ENCODE results near the gene DHX38.
"Not testable (repeated sequence)": the region's sequence is repeated elsewhere in the genome, so short reads cannot be mapped to it uniquely, and the experiment has no call there.

Gene DHX38

GRCh38 chr16:72093448-72094265, at the start of gene DHX38, which contains the start of gene TXNL4B:
TSS of gene DHX38 (plus strand) at chr16:72093847. CDS start at chr16:72096158, 2,311 bp downstream.
TSS of gene TXNL4B (minus strand) at chr16:72093620. CDS start at chr16:72090749, 2,871 bp downstream.
- peaks cover 61% of the 10 kb centered on the region for H3K4me1 Mint-ChIP-seq
- H3K36me3 Mint-ChIP-seq = peaks cover 69% of the 10 kb centered on the region
- peak within 1 kb of the TSS; percentile 98 for H3K27ac Mint-ChIP-seq
- DNase-seq (ENCODE audit: low spot score in 2 of 2) (peak; percentile 67 to 92), ATAC-seq (peak; percentile 98)
- H3K4me3 Mint-ChIP-seq = peak within 1 kb of the TSS; percentile 98
- no peaks in the 10 kb centered on the region for H3K9me3 Mint-ChIP-seq

GRCh38 chr16:72044296-72044695, 49.4 kb upstream of the DHX38 start:
- no peak overlapping the region for H3K27ac Mint-ChIP-seq
- no peak for DNase-seq (ENCODE audit: low spot score in 2 of 2)
- no peak overlapping the region for H3K4me3 Mint-ChIP-seq
- no peaks in the 10 kb centered on the region for H3K36me3 Mint-ChIP-seq
- H3K9me3 Mint-ChIP-seq = peaks cover 6% of the 10 kb centered on the region
- ATAC-seq = no peak
- no peaks in the 10 kb centered on the region for H3K4me1 Mint-ChIP-seq

GRCh38 chr16:72044825-72045359, 48.8 kb upstream of the DHX38 start:
- H3K27ac Mint-ChIP-seq = no peak overlapping the region
- no peak overlapping the region for H3K4me3 Mint-ChIP-seq
- DNase-seq (ENCODE audit: low spot score in 2 of 2) (no peak), ATAC-seq (no peak)
- no peaks in the 10 kb centered on the region for H3K36me3 Mint-ChIP-seq
- peaks cover 8% of the 10 kb centered on the region for H3K9me3 Mint-ChIP-seq
- H3K4me1 Mint-ChIP-seq = no peaks in the 10 kb centered on the region

GRCh38 chr16:72049110-72049509, 44.5 kb upstream of the DHX38 start:
- Mint-ChIP-seq H3K4me1 (no peaks in the 10 kb centered on the region), H3K36me3 (no peaks in the 10 kb centered on the region), H3K4me3 (no peak overlapping the region), H3K9me3 (peaks cover 10% of the 10 kb centered on the region), H3K27ac (no peak overlapping the region)
- ATAC-seq (no peak), DNase-seq (ENCODE audit: low spot score in 2 of 2) (no peak)

- H3K4me1 Mint-ChIP-seq = no peaks in the 10 kb centered on the region
- DNase-seq (ENCODE audit: low spot score in 2 of 2) = no peak
- no peak overlapping the region for H3K4me3 Mint-ChIP-seq
- H3K36me3 Mint-ChIP-seq = no peaks in the 10 kb centered on the region
- peaks cover 10% of the 10 kb centered on the region for H3K9me3 Mint-ChIP-seq
- no peak for ATAC-seq
- H3K27ac Mint-ChIP-seq = no peak overlapping the region
Measured at GRCh38 chr16:72050769-72051464, 42.7 kb upstream of the DHX38 start.

- Mint-ChIP-seq H3K27ac (no peak overlapping the region), H3K9me3 (peaks cover 10% of the 10 kb centered on the region), H3K4me3 (no peak overlapping the region), H3K4me1 (no peaks in the 10 kb centered on the region), H3K36me3 (no peaks in the 10 kb centered on the region)
- no peak for ATAC-seq
- no peak for DNase-seq (ENCODE audit: low spot score in 2 of 2)
Measured at GRCh38 chr16:72051818-72052217, 41.8 kb upstream of the DHX38 start.

- H3K27ac Mint-ChIP-seq; H3K9me3 Mint-ChIP-seq; H3K4me3 Mint-ChIP-seq; H3K36me3 Mint-ChIP-seq; DNase-seq (ENCODE audit: low spot score in 2 of 2); H3K4me1 Mint-ChIP-seq; ATAC-seq: not testable (repeated sequence)
Measured at GRCh38 chr16:72054254-72054847, 39.3 kb upstream of the DHX38 start, which contains the start of gene HP. TSS of gene HP (plus strand) at chr16:72054505. CDS start at chr16:72054653, 148 bp downstream.

GRCh38 chr16:72055911-72056310, 37.7 kb upstream of the DHX38 start:
- H3K4me1 Mint-ChIP-seq = no peaks in the 10 kb centered on the region

GRCh38 chr16:72057313-72057712, 36.3 kb upstream of the DHX38 start:
- H3K4me1 Mint-ChIP-seq = not testable (repeated sequence)

More at GRCh38 chr16:72055911-72056310, 37.7 kb upstream of the DHX38 start:
- Mint-ChIP-seq H3K27ac (no peak overlapping the region), H3K9me3 (no peaks in the 10 kb centered on the region), H3K4me3 (no peak overlapping the region), H3K36me3 (no peaks in the 10 kb centered on the region)
- no peak for ATAC-seq
- DNase-seq (ENCODE audit: low spot score in 2 of 2) = no peak

GRCh38 chr16:72059060-72059459, 34.6 kb upstream of the DHX38 start:
- not testable (repeated sequence) for DNase-seq (ENCODE audit: low spot score in 2 of 2); ATAC-seq; H3K4me3 Mint-ChIP-seq; H3K4me1 Mint-ChIP-seq; H3K9me3 Mint-ChIP-seq; H3K27ac Mint-ChIP-seq; H3K36me3 Mint-ChIP-seq

More at GRCh38 chr16:72057313-72057712, 36.3 kb upstream of the DHX38 start:
- ATAC-seq; DNase-seq (ENCODE audit: low spot score in 2 of 2); H3K36me3 Mint-ChIP-seq; H3K27ac Mint-ChIP-seq; H3K9me3 Mint-ChIP-seq; H3K4me3 Mint-ChIP-seq: not testable (repeated sequence)

- Mint-ChIP-seq H3K36me3 (no peaks in the 10 kb centered on the region), H3K27ac (no peak overlapping the region), H3K4me3 (no peak overlapping the region), H3K9me3 (no peaks in the 10 kb centered on the region), H3K4me1 (no peaks in the 10 kb centered on the region)
- DNase-seq (ENCODE audit: low spot score in 2 of 2) = no peak
- no peak for ATAC-seq
Measured at GRCh38 chr16:72060405-72060804, 33.2 kb upstream of the DHX38 start.

GRCh38 chr16:72061564-72061963, 32.1 kb upstream of the DHX38 start:
- Mint-ChIP-seq H3K9me3 (no peaks in the 10 kb centered on the region), H3K4me3 (no peak overlapping the region), H3K4me1 (no peaks in the 10 kb centered on the region), H3K36me3 (no peaks in the 10 kb centered on the region), H3K27ac (peak overlapping the region; percentile 7)
- DNase-seq (ENCODE audit: low spot score in 2 of 2) (no peak), ATAC-seq (no peak)

GRCh38 chr16:72064361-72064894, 29.2 kb upstream of the DHX38 start:
- Mint-ChIP-seq H3K9me3 (no peaks in the 10 kb centered on the region), H3K27ac (no peak overlapping the region), H3K36me3 (no peaks in the 10 kb centered on the region), H3K4me1 (no peaks in the 10 kb centered on the region), H3K4me3 (no peak overlapping the region)
- ATAC-seq (no peak), DNase-seq (ENCODE audit: low spot score in 2 of 2) (no peak)

GRCh38 chr16:72066747-72067146, 26.9 kb upstream of the DHX38 start:
- Mint-ChIP-seq H3K4me1 (no peaks in the 10 kb centered on the region), H3K27ac (peak overlapping the region; percentile 13), H3K9me3 (no peaks in the 10 kb centered on the region), H3K36me3 (no peaks in the 10 kb centered on the region), H3K4me3 (no peak overlapping the region)
- no peak for DNase-seq (ENCODE audit: low spot score in 2 of 2)
- ATAC-seq = no peak

GRCh38 chr16:72068930-72069329, 24.7 kb upstream of the DHX38 start:
- Mint-ChIP-seq H3K27ac (no peak overlapping the region), H3K4me3 (no peak overlapping the region), H3K9me3 (no peaks in the 10 kb centered on the region), H3K36me3 (no peaks in the 10 kb centered on the region), H3K4me1 (no peaks in the 10 kb centered on the region)
- ATAC-seq (no peak), DNase-seq (ENCODE audit: low spot score in 2 of 2) (no peak)

All from stimulated activated effector memory CD8-positive, alpha-beta T cell treated with anti-CD3 and anti-CD28 coated beads, Interleukin-12 subunit alpha, Interleukin-12 subunit beta, amount 100 ng/mL, for 72 hours (primary cell).